ENCODE measurements around the gene GRID1. TPM values are rescaled to one million over a fixed set of nuclear protein-coding genes. Genes with fewer than 3 reads are reported as not detected.

The GRID1 gene
- total and polyA plus RNA-seq, 9 of the 15 experiments (the other 6 are each of a cell fraction or from before 2014, with no cell fraction given) = 0.01 to 7.2 (median 1.2) TPM

- intact Hi-C loops (cut with micrococcal nuclease) (no loop called here), in situ Hi-C loops (cut with MboI) (no loop called here)
- ATAC-seq (peak; percentile 53; the same call in 1 of the 3 replicates), DNase-seq (ENCODE audit: extremely low read depth in 1 of 4, low spot score in 3 of 4) (peak in 3 of 4 experiments; percentile 10 to 18 (median 16)), FAIRE-seq (no peak)
- Histone ChIP-seq H3K79me2 (ENCODE audit: control insufficient read depth, insufficient read depth, low read length) (no peaks in the 10 kb centered on the region), H2AFZ (ENCODE audit: low read depth, low read length) (no peak overlapping the region), H3K4me3 (no peak overlapping the region), H3K9me1 (ENCODE audit: control insufficient read depth, insufficient read depth, low read length) (no peaks in the 10 kb centered on the region), H4K20me1 (replicated peaks; ENCODE audit: control insufficient read depth, insufficient read depth, low read length) (no peaks in the 10 kb centered on the region), H3K9ac (ENCODE audit: insufficient read depth in 1 of 2, low read depth in 2 of 2, low read length in 2 of 2) (no peak overlapping the region), H3K36me3 (ENCODE audit: control insufficient read depth, insufficient read depth, low read length) (no peaks in the 10 kb centered on the region), H3K27me3 (ENCODE audit: control insufficient read depth in 2 of 2, insufficient read depth in 2 of 2, low read length in 2 of 2) (no peaks in the 10 kb centered on the region), H3K4me2 (ENCODE audit: insufficient read depth, low read length) (no peak overlapping the region), H3K4me1 (replicated peaks in 1 of 2; ENCODE audit: control insufficient read depth in 2 of 2, insufficient read depth in 2 of 2, low read length in 2 of 2) (no peaks in the 10 kb centered on the region), H3K27ac (ENCODE audit: extremely low read depth, low read depth, low read length) (no peak overlapping the region), H3K9me3 (replicated peaks; ENCODE audit: control insufficient read depth, insufficient read depth, low read depth, low read length) (no peaks in the 10 kb centered on the region)
- CTCF ChIA-PET (ENCODE audit: low intra/inter-chr PET ratio) = no interaction called here
- POLR2A ChIA-PET = no interaction called here
- BruUV-seq (replicated peaks) = no TSS peak
- TF ChIP-seq FOXA1 (IDR thresholded peaks at IDR 0.05; ENCODE audit: borderline replicate concordance) (no peak), MIER1 (IDR thresholded peaks at IDR 0.05; ENCODE audit: low read depth) (peak; percentile 79), EHMT2 (IDR thresholded peaks at IDR 0.05) (peak; percentile 90), TCF15 (CRISPR knock-in tag; IDR thresholded peaks at IDR 0.05) (no peak), REST (IDR thresholded peaks at IDR 0.05; ENCODE audit: borderline replicate concordance) (peak; percentile 96), REST (CRISPR knock-in tag; IDR thresholded peaks at IDR 0.05; ENCODE audit: low read depth) (peak; percentile 91), ZNF780A (CRISPR knock-in tag; IDR thresholded peaks at IDR 0.05) (no peak)
- WGBS (ENCODE audit: insufficient coverage, low coverage, missing lambda C conversion rate) = 0% methylated on average over 9 of the region's 11 CpGs
Observed at GRCh38 chr10:86203162-86203905, 163.3 kb downstream of the GRID1 start.
